Astrocyte (in vitro differentiated cells and primary cell): Measurements from ENCODE around the gene UBAP1. TPM values are rescaled to one million over a fixed set of nuclear protein-coding genes. Genes with fewer than 3 reads are reported as not detected.
"Not testable (repeated sequence)": the region's sequence is repeated elsewhere in the genome, so short reads cannot be mapped to it uniquely, and the experiment has no call there.

Source experiments
- DNase-seq: peaks from one replicate; pipeline ENCODE4 v3.0.0-alpha.2; 2010; ENCODE audit warnings: low read depth
- FAIRE-seq: peaks from 2 replicates; lab custom pipeline; 2011; peaks lifted over from hg19 to GRCh38; lab: Jason Lieb, UNC
- H2AFZ ChIP-seq: 2 replicates; pipeline ENCODE4 v1.6.0; 2012; ENCODE audit warnings: low read depth, low read length, inconsistent platforms
- H3K27ac ChIP-seq: 2 replicates; pipeline ENCODE4 v1.5.1; 2011; ENCODE audit warnings: low read depth, low read length, inconsistent platforms
- H3K27me3 ChIP-seq: 2 replicates; pipeline ENCODE4 v1.6.0; 2011; ENCODE audit warnings: low read length, inconsistent platforms; ENCODE audit not compliant: insufficient read depth
- H3K36me3 ChIP-seq: 2 replicates; pipeline ENCODE4 v1.5.1; 2011; ENCODE audit warnings: low read length, inconsistent platforms; ENCODE audit not compliant: insufficient read depth
- H3K4me1 ChIP-seq: 2 replicates; pipeline ENCODE4 v1.5.1; 2011; ENCODE audit warnings: low read length, inconsistent platforms; ENCODE audit not compliant: insufficient read depth
- H3K4me2 ChIP-seq: 2 replicates; pipeline ENCODE4 v1.6.0; 2012; ENCODE audit warnings: low read length, inconsistent platforms
- H3K4me3 ChIP-seq: 2 replicates; pipeline ENCODE4 v1.5.1; 2011; ENCODE audit warnings: low read depth, mild to moderate bottlenecking, low read length, inconsistent platforms; ENCODE audit not compliant: insufficient read depth
- H3K79me2 ChIP-seq: 2 replicates; pipeline ENCODE4 v1.6.0; 2012; ENCODE audit warnings: mild to moderate bottlenecking, low read length, inconsistent platforms; ENCODE audit not compliant: insufficient read depth
- H3K9ac ChIP-seq: 2 replicates; pipeline ENCODE4 v1.6.0; 2012; ENCODE audit warnings: mild to moderate bottlenecking, low read length, inconsistent platforms
- H3K9me3 ChIP-seq: 2 replicates; pipeline ENCODE4 v1.5.1; 2012; ENCODE audit warnings: low read depth, mild to moderate bottlenecking, low read length, inconsistent platforms; ENCODE audit not compliant: insufficient read depth
- H4K20me1 ChIP-seq: 2 replicates; pipeline ENCODE4 v1.6.0; 2012; ENCODE audit warnings: low read length, inconsistent platforms; ENCODE audit not compliant: insufficient read depth
- H3K27ac Mint-ChIP-seq: one replicate; pipeline ENCODE4 v1.8.0; 2021; ENCODE audit warnings: mild to moderate bottlenecking, mixed read lengths; ENCODE audit not compliant: unreplicated experiment
- H3K27me3 Mint-ChIP-seq: one replicate; pipeline ENCODE4 v1.8.0; 2021; ENCODE audit warnings: low read depth, mixed read lengths; ENCODE audit not compliant: unreplicated experiment
- H3K36me3 Mint-ChIP-seq: one replicate; pipeline ENCODE4 v1.8.0; 2021; ENCODE audit warnings: low read depth, mixed read lengths; ENCODE audit not compliant: unreplicated experiment
- H3K4me1 Mint-ChIP-seq: one replicate; pipeline ENCODE4 v1.8.0; 2021; ENCODE audit warnings: low read depth, mixed read lengths; ENCODE audit not compliant: unreplicated experiment
- H3K4me3 Mint-ChIP-seq: one replicate; pipeline ENCODE4 v1.8.0; 2021; ENCODE audit warnings: mild to moderate bottlenecking, moderate library complexity, mixed read lengths; ENCODE audit not compliant: unreplicated experiment
- H3K9me3 Mint-ChIP-seq: one replicate; pipeline ENCODE4 v1.8.0; 2021; ENCODE audit warnings: mild to moderate bottlenecking, mixed read lengths; ENCODE audit not compliant: unreplicated experiment
- CTCF ChIP-seq: IDR thresholded peaks from 2 replicates; pipeline ENCODE4 v1.5.1; 2011; ENCODE audit warnings: low read depth, mild to moderate bottlenecking, inconsistent platforms, low read length, moderate library complexity; ENCODE audit not compliant: insufficient read depth
- EZH2 ChIP-seq: IDR thresholded peaks from 2 replicates; pipeline ENCODE4 v1.6.1; 2012; ENCODE audit warnings: mild to moderate bottlenecking, low read length, inconsistent platforms; ENCODE audit not compliant: insufficient read depth
- total RNA-seq: library from RNA; stranded (reverse); gene quantifications from 2 replicates; pipeline ENCODE4 v1.2.1, GENCODE V29; 2021

Gene UBAP1
- total RNA-seq, 1 donor from 2014 or later: 52.0 TPM

DNA sequence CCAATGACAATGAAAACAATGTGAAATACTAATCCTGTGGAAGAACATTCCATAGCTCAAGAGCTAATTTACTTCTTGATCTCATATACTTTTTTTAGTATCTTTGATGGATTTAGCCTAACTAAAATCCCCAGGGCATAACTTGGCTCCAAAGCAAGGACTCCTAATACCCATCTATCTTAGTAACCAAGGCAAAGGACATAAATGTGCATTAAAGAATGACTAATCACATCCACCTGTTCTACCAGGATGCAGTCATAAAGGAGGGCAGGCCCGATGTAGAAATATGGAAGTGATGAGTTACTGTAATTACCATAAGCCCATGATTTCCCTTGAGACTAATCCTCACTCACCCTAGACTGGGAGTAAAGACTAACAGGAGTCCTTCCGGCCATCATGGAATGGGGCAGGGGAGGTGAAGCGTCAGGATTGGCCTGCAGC lies 93.3 kb downstream of the UBAP1 start:
- no peak overlapping the region for H3K4me2 ChIP-seq
- no peak for FAIRE-seq
- no peaks in the 10 kb centered on the region for H4K20me1 ChIP-seq
- no peaks in the 10 kb centered on the region for H3K9me3 Mint-ChIP-seq
- H3K9me3 ChIP-seq: no peaks in the 10 kb centered on the region
- H3K27me3 ChIP-seq: no peaks in the 10 kb centered on the region
- no peaks in the 10 kb centered on the region for H3K4me1 Mint-ChIP-seq
- no peak overlapping the region for H2AFZ ChIP-seq
- no peak overlapping the region for H3K4me3 ChIP-seq
- no peaks in the 10 kb centered on the region for H3K36me3 Mint-ChIP-seq
- H3K4me3 Mint-ChIP-seq: no peak overlapping the region
- TF ChIP-seq CTCF (no peak), EZH2 (no peak)
- DNase-seq: no peak
- no peaks in the 10 kb centered on the region for H3K79me2 ChIP-seq
- no peaks in the 10 kb centered on the region for H3K36me3 ChIP-seq
- H3K27ac Mint-ChIP-seq: no peak overlapping the region
- no peak overlapping the region for H3K9ac ChIP-seq
- no peaks in the 10 kb centered on the region for H3K4me1 ChIP-seq
- no peak overlapping the region for H3K27ac ChIP-seq
- H3K27me3 Mint-ChIP-seq: no peaks in the 10 kb centered on the region

DNA sequence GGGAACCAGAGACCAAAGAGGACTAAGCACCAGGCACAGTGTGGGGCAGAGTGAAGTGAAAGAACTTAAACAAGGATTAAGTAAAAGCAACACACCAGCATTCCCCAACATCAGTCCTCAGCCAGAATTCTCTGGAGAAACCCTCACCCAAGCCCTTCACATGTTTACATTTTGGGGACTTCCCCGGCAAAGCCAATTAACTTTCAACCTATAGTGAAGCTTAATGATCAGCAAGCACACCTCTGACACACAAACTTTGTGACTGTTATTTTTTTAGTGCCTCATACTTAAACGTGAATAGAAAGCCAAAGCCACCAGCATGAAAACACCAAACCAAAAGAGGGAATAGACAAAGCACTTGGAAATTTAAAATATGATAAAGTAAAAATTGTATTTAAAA lies 94.7 kb downstream of the UBAP1 start:
- not testable (repeated sequence) for H3K36me3 Mint-ChIP-seq, DNase-seq, H3K4me2 ChIP-seq, H3K27me3 Mint-ChIP-seq, H3K9ac ChIP-seq, H3K27ac ChIP-seq, H3K9me3 ChIP-seq, H3K27ac Mint-ChIP-seq, H3K4me1 Mint-ChIP-seq, H3K4me3 Mint-ChIP-seq, H3K4me3 ChIP-seq, H3K27me3 ChIP-seq, FAIRE-seq, H3K36me3 ChIP-seq, H2AFZ ChIP-seq, H4K20me1 ChIP-seq, H3K4me1 ChIP-seq, H3K79me2 ChIP-seq, H3K9me3 Mint-ChIP-seq

DNA sequence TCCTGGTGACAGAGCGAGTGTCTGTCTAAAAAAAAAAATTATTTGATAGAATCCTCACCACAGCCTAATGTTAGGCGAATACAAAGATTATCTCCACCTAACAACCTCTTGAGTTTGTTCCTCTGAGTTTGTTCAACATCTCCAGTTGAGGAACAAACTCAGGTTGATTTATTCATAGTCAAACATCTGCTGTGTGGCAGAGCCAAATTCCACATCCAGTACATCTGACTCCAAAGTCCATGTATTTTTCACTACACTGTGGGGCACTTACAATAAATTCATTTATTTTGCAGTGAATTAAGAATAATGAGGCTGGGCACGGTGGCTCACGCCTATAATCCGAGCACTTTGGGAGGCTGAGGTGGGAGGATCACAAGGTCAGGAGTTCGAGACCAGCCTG lies 97.0 kb downstream of the UBAP1 start:
- DNase-seq: no peak
- Histone ChIP-seq H3K27ac (no peak overlapping the region), H3K9ac (no peak overlapping the region), H3K27me3 (no peaks in the 10 kb centered on the region), H2AFZ (no peak overlapping the region), H4K20me1 (no peaks in the 10 kb centered on the region), H3K79me2 (no peaks in the 10 kb centered on the region), H3K4me1 (no peaks in the 10 kb centered on the region), H3K36me3 (no peaks in the 10 kb centered on the region), H3K4me3 (no peak overlapping the region), H3K4me2 (no peak overlapping the region), H3K9me3 (no peaks in the 10 kb centered on the region)
- Mint-ChIP-seq H3K27me3 (no peaks in the 10 kb centered on the region), H3K9me3 (no peaks in the 10 kb centered on the region), H3K4me3 (no peak overlapping the region), H3K4me1 (no peaks in the 10 kb centered on the region), H3K36me3 (no peaks in the 10 kb centered on the region), H3K27ac (no peak overlapping the region)
- TF ChIP-seq CTCF (no peak), EZH2 (no peak)
- no peak for FAIRE-seq
